GM10266 (cell line): ENCODE measurements around the gene ADGRA1.

ENCODE experiments used
- DNase-seq: peaks from one replicate; pipeline ENCODE4 v3.0.0; 2012; ENCODE audit errors: extremely low spot score
- CTCF ChIP-seq: IDR thresholded peaks from 2 replicates; pipeline ENCODE4 v1.5.1; 2012; ENCODE audit warnings: mild to moderate bottlenecking, low read depth; ENCODE audit not compliant: control insufficient read depth, insufficient read depth; ENCODE audit errors: missing control alignments

Gene ADGRA1

GRCh38 chr10:133070405-133070804, 17.3 kb upstream of the ADGRA1 start:
- no peak for TF ChIP-seq CTCF

GRCh38 chr10:133070810-133071209, 16.9 kb upstream of the ADGRA1 start:
- no peak for DNase-seq
- no peak for TF ChIP-seq CTCF

More at GRCh38 chr10:133070405-133070804, 17.3 kb upstream of the ADGRA1 start:
- no peak for DNase-seq

GRCh38 chr10:133071733-133072132, 16.0 kb upstream of the ADGRA1 start:
- no peak for DNase-seq
- no peak for TF ChIP-seq CTCF

GRCh38 chr10:133072196-133072595, 15.5 kb upstream of the ADGRA1 start:
- no peak for TF ChIP-seq CTCF
- no peak for DNase-seq

GRCh38 chr10:133072720-133073390, 14.9 kb upstream of the ADGRA1 start:
- TF ChIP-seq CTCF: no peak
- no peak for DNase-seq

GRCh38 chr10:133075346-133076137, 12.2 kb upstream of the ADGRA1 start:
- no peak for TF ChIP-seq CTCF
- DNase-seq: no peak

- no peak for DNase-seq
- TF ChIP-seq CTCF: no peak
Measured at GRCh38 chr10:133076274-133077038, 11.3 kb upstream of the ADGRA1 start.
